Activated CD8-positive, alpha-beta memory T cell treated with anti-CD3 and anti-CD28 coated beads, Interleukin-2, amount 50 U/mL, for 1 hour (primary cell): ENCODE results near the gene ST3GAL3.
A peak's percentile ranks its signal among the peaks of the same experiment; 100 is the strongest.

Experiments
- DNase-seq: peaks from one replicate; pipeline ENCODE4 v3.0.0-alpha.2; 2020; ENCODE audit errors: extremely low read depth

ST3GAL3 gene

GRCh38 chr1:43707190-43708001 lies at the start of gene ST3GAL3:
TSS of gene ST3GAL3 (plus strand) at chr1:43707536. CDS start at chr1:43736263, 28,727 bp downstream.
- peak; percentile 59 for DNase-seq

- no peak for DNase-seq
Measured at GRCh38 chr1:43659212-43660166, 47.8 kb upstream of the ST3GAL3 start.

- DNase-seq = no peak
Measured at GRCh38 chr1:43660355-43660754, 47.0 kb upstream of the ST3GAL3 start.

- DNase-seq = no peak
Measured at GRCh38 chr1:43664369-43664768, 43.0 kb upstream of the ST3GAL3 start.

GRCh38 chr1:43666608-43667007 lies 40.7 kb upstream of the ST3GAL3 start:
- no peak for DNase-seq

GRCh38 chr1:43668956-43669355 lies 38.4 kb upstream of the ST3GAL3 start:
- DNase-seq = no peak

GRCh38 chr1:43669878-43670277 lies 37.5 kb upstream of the ST3GAL3 start:
- no peak for DNase-seq

- no peak for DNase-seq
Measured at GRCh38 chr1:43671193-43671592, 36.1 kb upstream of the ST3GAL3 start.

GRCh38 chr1:43671626-43672330 lies 35.6 kb upstream of the ST3GAL3 start:
- DNase-seq = no peak

GRCh38 chr1:43673261-43673660 lies 34.1 kb upstream of the ST3GAL3 start:
- DNase-seq = no peak

GRCh38 chr1:43678940-43679339 lies 28.4 kb upstream of the ST3GAL3 start:
- DNase-seq = no peak

GRCh38 chr1:43683560-43683959 lies 23.8 kb upstream of the ST3GAL3 start:
- DNase-seq = no peak

- DNase-seq = no peak
Measured at GRCh38 chr1:43686801-43687200, 20.5 kb upstream of the ST3GAL3 start.

GRCh38 chr1:43687301-43688108 lies 19.8 kb upstream of the ST3GAL3 start:
- no peak for DNase-seq

- no peak for DNase-seq
Measured at GRCh38 chr1:43688109-43688387, 19.3 kb upstream of the ST3GAL3 start.

GRCh38 chr1:43688594-43689000 lies 18.7 kb upstream of the ST3GAL3 start:
- no peak for DNase-seq

- no peak for DNase-seq
Measured at GRCh38 chr1:43689289-43689688, 18.0 kb upstream of the ST3GAL3 start.

GRCh38 chr1:43691871-43692815 lies 15.2 kb upstream of the ST3GAL3 start:
- no peak for DNase-seq

GRCh38 chr1:43693371-43693770 lies 14.0 kb upstream of the ST3GAL3 start:
- DNase-seq = no peak

- DNase-seq = no peak
Measured at GRCh38 chr1:43699281-43699680, 8.1 kb upstream of the ST3GAL3 start.
